ENCODE results near the gene NCOA1.
"Not testable (repeated sequence)": the region's sequence is repeated elsewhere in the genome, so short reads cannot be mapped to it uniquely, and the experiment has no call there.

The NCOA1 gene

GRCh38 chr2:24490690-24491541 lies at the start of gene NCOA1:
Gene NCOA1 (plus strand): TSS chr2:24491254. CDS start chr2:24658678, 167,424 bp downstream.
- peak; percentile 48 for DNase-seq

- no peak for DNase-seq
Observed at GRCh38 chr2:24448797-24449196, 42.3 kb upstream of the NCOA1 start.

DNA sequence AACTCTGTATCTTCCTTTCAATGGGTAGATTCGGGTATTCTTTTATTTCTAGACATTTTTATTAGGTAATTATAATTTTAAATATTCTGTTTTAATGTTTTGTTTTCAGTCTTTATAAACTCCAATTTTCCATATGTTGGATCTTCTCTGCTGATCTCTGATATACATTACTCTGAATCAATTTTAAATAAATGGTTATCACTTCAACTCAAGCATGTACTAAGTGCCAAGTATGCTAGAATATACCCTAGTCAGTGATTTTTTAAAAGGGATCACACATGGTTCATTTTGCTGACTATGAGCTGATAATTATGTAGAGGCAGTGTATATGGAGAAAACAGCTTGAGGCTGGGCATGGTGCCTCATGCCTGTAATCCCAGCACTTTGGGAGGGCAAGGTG lies 41.7 kb upstream of the NCOA1 start:
- DNase-seq, result no peak

GRCh38 chr2:24451805-24452501 lies 39.1 kb upstream of the NCOA1 start:
- no peak for DNase-seq

DNA sequence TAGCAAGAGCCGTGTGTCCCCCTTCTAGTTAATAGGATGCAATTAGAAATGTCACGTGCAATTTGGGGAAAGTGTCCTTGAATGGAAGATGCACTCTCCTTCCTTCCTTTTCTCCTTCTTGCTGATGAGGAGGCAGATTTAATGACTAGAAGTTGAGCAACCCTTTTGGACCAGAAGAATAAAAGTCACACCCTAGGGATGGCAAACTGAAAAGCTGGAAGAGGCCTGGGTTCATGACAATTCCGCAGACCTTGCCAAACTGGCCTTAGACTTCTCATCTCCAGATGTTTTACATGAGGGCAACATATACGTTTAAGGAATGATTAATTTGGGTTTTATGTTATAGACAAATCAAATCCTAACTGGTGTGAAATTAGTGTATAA lies 38.6 kb upstream of the NCOA1 start:
- DNase-seq, result no peak

GRCh38 chr2:24453379-24454073 lies 37.5 kb upstream of the NCOA1 start:
- DNase-seq, result no peak

GRCh38 chr2:24454294-24454693 lies 36.8 kb upstream of the NCOA1 start:
- peak; percentile 17 for DNase-seq

- peak; percentile 67 for DNase-seq
Observed at GRCh38 chr2:24456599-24457556, 34.2 kb upstream of the NCOA1 start.

- no peak for DNase-seq
Observed at GRCh38 chr2:24457696-24458386, 33.2 kb upstream of the NCOA1 start.

DNA sequence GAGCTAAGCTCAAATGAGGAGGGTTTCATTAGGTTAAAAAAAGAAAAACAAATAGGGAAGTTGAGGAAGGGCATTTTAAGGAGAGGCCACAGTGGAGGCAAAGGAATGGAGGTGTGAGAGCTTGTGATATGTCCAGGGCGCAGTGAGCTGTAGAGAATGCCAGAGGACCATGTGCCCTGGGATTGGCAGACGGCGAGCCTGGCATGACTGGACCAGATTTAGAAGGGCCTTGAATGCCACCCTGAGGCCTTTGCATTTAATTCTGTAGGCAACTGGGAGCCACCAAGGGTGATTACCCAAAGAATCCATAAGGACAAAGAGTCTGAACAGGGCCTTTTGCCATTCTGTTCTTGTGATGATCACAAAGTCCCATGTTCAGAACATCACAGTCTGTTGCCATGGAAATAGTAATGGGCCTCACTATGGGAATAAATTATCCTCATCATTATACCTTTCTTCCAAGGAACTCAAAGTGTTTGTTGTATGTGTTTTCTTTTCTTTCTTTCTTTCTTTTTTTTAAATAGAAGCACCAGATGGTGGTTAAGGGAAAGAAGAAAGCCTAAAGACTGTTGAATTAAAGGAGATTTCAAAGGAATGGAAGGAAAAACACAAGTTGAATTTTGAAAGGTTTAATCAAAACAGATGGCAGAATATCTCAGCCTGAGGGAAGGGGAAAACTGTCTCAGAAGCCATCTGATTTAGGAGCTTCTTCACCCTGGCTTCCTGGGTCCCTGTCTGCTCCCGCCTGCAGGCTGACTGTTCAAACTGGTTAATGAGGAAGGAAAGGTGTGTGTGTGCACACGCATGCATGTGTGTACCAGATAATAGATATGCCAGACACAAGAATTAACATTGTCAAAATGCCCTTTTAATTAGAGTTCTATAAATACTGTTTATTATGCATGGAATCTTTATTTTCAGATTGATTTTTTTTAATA lies 31.6 kb upstream of the NCOA1 start:
- no peak for DNase-seq

GRCh38 chr2:24461685-24462084 lies 29.4 kb upstream of the NCOA1 start:
- no peak for DNase-seq

GRCh38 chr2:24463271-24463670 lies 27.8 kb upstream of the NCOA1 start:
- DNase-seq, result no peak

- no peak for DNase-seq
Observed at GRCh38 chr2:24466871-24467870, 23.9 kb upstream of the NCOA1 start.

DNA sequence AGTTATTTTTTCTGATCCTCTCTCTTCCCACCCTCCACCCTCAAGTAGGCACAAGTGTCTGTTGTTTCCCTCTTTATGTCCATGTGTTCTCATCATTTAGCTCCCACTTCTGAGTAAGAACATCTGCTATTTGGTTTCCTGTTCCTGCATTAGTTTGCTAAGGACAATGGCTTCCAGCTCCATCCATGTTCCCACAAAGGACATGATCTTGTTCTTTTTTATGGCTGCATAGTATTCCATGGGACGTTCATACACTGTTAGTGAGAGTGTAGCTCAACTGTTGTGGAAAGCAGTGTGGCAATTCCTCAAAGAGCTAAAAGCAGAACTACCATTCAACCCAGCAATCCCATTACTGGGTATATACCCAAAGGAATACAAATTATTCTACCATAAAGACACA lies 22.6 kb upstream of the NCOA1 start:
- DNase-seq, result not testable (repeated sequence)

GRCh38 chr2:24469148-24469650 lies 21.9 kb upstream of the NCOA1 start:
- no peak for DNase-seq

- DNase-seq, result no peak
Observed at GRCh38 chr2:24471662-24472061, 19.4 kb upstream of the NCOA1 start.

DNA sequence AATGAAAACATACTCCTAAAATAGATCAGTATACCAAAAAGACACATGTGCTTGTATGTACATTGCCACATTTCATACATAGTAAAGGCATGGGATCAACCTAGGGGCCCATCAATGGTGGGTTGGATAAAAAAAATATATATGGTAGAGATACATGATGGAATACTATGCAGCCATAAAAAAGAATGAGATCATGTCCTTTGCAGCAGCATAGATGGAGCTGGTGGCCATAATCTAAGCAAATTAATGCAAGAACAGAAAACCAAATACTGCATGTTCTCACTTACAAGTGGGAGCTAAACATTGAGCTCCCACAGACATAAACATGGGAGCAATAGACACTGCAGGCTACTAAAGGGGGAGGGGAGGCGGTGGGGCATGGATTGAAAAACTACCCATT lies 18.6 kb upstream of the NCOA1 start:
- DNase-seq, result no peak

DNA sequence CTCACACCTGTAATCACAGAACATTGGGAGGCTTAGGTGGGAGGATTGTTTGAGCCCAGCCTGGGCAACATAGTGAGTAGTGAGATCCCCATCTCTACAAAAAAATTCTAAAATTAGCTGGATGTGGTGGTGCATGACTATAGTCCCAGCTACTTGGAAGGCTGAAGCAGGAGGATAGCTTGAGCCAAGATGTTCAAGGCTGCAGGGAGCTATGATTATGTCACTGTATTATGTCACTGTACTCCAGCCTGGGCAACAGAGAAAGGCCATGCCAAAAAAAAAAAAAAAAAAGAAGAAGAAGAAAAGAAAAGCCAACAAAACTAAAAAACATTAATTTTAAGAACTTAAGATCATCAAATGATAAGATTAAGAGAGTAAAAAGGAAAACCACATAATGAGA lies 17.4 kb upstream of the NCOA1 start:
- DNase-seq, result no peak

- no peak for DNase-seq
Observed at GRCh38 chr2:24474053-24474452, 17.0 kb upstream of the NCOA1 start.
